Upper lobe of left lung (tissue), 4 donors: Measurements from ENCODE around the gene TEX264.

Experiments used
- POLR2A ChIP-seq, 4 donors: fragments of 450-650 bp; IDR thresholded peaks; one replicate each; pipeline ENCODE4 v1.5.1; 2016 to 2017; ENCODE audit warnings: antibody characterized with exemption in 4 of 4, mild to moderate bottlenecking in 2 of 4
- POLR2AphosphoS5 ChIP-seq, 2 donors: sonication (generic); formaldehyde crosslinking; IDR thresholded peaks; one replicate each; pipeline ENCODE4 v1.5.1; 2017; ENCODE audit warnings: antibody characterized with exemption in 2 of 2
- TF ChIP-seq, protein P1 (sequence below), 6 experiments: fragments of 450-650 bp in 4 of 6; fragments of 200-600 bp in 2 of 6; sonication (generic) in 2 of 6; IDR thresholded peaks; one replicate each; pipeline ENCODE4 v1.5.1; 2016 to 2019; ENCODE audit warnings: antibody characterized with exemption in 6 of 6

DNA sequence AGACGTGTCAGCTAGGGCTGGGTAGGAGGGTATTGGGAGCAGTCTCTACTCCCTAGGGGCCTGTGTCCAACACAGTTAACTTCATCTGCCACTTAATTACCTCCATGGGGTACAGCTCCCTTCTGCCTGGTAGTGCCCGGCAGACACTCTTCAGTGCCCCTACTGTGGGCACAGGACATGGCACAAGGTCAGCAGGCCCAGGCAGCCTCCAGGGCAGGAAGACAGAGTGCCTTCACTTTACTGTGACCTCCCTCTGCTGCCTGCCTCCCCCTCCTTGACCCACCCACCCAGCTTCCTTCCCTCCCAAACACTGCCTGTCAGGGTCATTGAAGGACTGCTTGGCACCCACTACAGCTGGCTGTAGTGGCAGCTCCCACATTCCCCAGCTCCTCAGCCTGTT lies 29.4 kb downstream of the TEX264 start:
- TF ChIP-seq, protein P1, sequence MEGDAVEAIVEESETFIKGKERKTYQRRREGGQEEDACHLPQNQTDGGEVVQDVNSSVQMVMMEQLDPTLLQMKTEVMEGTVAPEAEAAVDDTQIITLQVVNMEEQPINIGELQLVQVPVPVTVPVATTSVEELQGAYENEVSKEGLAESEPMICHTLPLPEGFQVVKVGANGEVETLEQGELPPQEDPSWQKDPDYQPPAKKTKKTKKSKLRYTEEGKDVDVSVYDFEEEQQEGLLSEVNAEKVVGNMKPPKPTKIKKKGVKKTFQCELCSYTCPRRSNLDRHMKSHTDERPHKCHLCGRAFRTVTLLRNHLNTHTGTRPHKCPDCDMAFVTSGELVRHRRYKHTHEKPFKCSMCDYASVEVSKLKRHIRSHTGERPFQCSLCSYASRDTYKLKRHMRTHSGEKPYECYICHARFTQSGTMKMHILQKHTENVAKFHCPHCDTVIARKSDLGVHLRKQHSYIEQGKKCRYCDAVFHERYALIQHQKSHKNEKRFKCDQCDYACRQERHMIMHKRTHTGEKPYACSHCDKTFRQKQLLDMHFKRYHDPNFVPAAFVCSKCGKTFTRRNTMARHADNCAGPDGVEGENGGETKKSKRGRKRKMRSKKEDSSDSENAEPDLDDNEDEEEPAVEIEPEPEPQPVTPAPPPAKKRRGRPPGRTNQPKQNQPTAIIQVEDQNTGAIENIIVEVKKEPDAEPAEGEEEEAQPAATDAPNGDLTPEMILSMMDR (IDR thresholded peaks at IDR 0.05) = no peak
- no peak for TF ChIP-seq POLR2A (IDR thresholded peaks at IDR 0.05)
- no peak for TF ChIP-seq POLR2AphosphoS5 (IDR thresholded peaks at IDR 0.05)
